Omental fat pad (tissue), 4 donors: Measurements from ENCODE around the gene HTN3. TPM values are rescaled to one million over a fixed set of nuclear protein-coding genes. Genes with fewer than 3 reads are reported as not detected.

Source experiments
- ATAC-seq: fragments of 150-250 bp; one replicate; pipeline ENCODE4 v1.9.1; 2016; ENCODE audit warnings: mild to moderate bottlenecking, moderate library complexity; ENCODE audit not compliant: low FRiP score
- DNase-seq: peaks from one replicate; pipeline ENCODE4 v3.0.0-alpha.2; 2019; ENCODE audit warnings: low spot score
- CTCF ChIP-seq, 3 donors: fragments of 450-650 bp; IDR thresholded peaks; one replicate each; pipeline ENCODE4 v1.5.1; 2016 to 2017; ENCODE audit warnings: antibody characterized with exemption in 3 of 3, mild to moderate bottlenecking in 3 of 3, moderate library complexity in 2 of 3
- total RNA-seq, 4 donors: library from RNA; depleted of rRNA; stranded (reverse); fragments of >200 nt; gene quantifications; one replicate each; pipeline ENCODE4 v1.1.0, GENCODE V29; 2016

The HTN3 gene
- total RNA-seq, 4 donors from 2014 or later, result not detected

GRCh38 chr4:70057651-70058050 is 29.4 kb downstream of the HTN3 start:
- ATAC-seq (no peak), DNase-seq (no peak)
- no peak for TF ChIP-seq CTCF (IDR thresholded peaks at IDR 0.05)

- no peak for TF ChIP-seq CTCF (IDR thresholded peaks at IDR 0.05)
- DNase-seq, result no peak
- no peak for ATAC-seq
Observed at GRCh38 chr4:70059149-70059548, 30.9 kb downstream of the HTN3 start.

GRCh38 chr4:70062000-70062399 is 33.7 kb downstream of the HTN3 start:
- DNase-seq (no peak), ATAC-seq (no peak)
- TF ChIP-seq CTCF (IDR thresholded peaks at IDR 0.05), result no peak

GRCh38 chr4:70080205-70080604 is 51.9 kb downstream of the HTN3 start:
- no peak for TF ChIP-seq CTCF (IDR thresholded peaks at IDR 0.05)
- no peak for ATAC-seq

More at GRCh38 chr4:70080205-70080604, 51.9 kb downstream of the HTN3 start:
- DNase-seq, result no peak

Other genes with a start within 250 kb of the HTN3 start
- gene SULT1E1, start 168.3 kb upstream of the HTN3 start, total RNA-seq, result not detected
- gene CSN1S1, start 97.4 kb upstream of the HTN3 start, total RNA-seq, result 10 to 100 TPM in 1 of 4 donors, 1 to 10 TPM in 2, not detected in 1; 1.6 to 40.6 (median 2.9) TPM
- gene CSN2, start 62.7 kb upstream of the HTN3 start, total RNA-seq, result not detected
- not detected for gene STATH, start 32.5 kb upstream of the HTN3 start, total RNA-seq
- not detected for gene HTN1, start 22.0 kb downstream of the HTN3 start, total RNA-seq
- not detected for gene PRR27, start 125.8 kb downstream of the HTN3 start, total RNA-seq
- gene ODAM, start 167.3 kb downstream of the HTN3 start, total RNA-seq, result not detected
- gene FDCSP, start 197.7 kb downstream of the HTN3 start, total RNA-seq, result not detected
- not detected for gene CSN3, start 214.1 kb downstream of the HTN3 start, total RNA-seq